ENCODE data around the gene KLF16. TPM values are rescaled to one million over a fixed set of nuclear protein-coding genes. Genes with fewer than 3 reads are reported as not detected.
A peak's percentile ranks its signal among the peaks of the same experiment; 100 is the strongest.

The KLF16 gene
- total RNA-seq, 1 experiment from 2014 or later = 64.0 TPM

- TF ChIP-seq ZNF281 (CRISPR knock-in tag; IDR thresholded peaks at IDR 0.05) = no peak
- TF ChIP-seq ZNF532 (CRISPR knock-in tag; IDR thresholded peaks at IDR 0.05; ENCODE audit: borderline replicate concordance) = 0 out of 2 replicates have a peak, but pooled peaks have one; percentile 52
- no peak for TF ChIP-seq ZNF138 (CRISPR knock-in tag; conservative IDR thresholded peaks at IDR 0.05)
- TF ChIP-seq ZNF396 (CRISPR knock-in tag; IDR thresholded peaks at IDR 0.05; ENCODE audit: borderline replicate concordance) = no peak
- no peak for TF ChIP-seq AFF4 (CRISPR knock-in tag; IDR thresholded peaks at IDR 0.05; ENCODE audit: borderline replicate concordance)
Measured at GRCh38 chr19:1848399-1849131, 14.8 kb downstream of the KLF16 start, which contains the start of gene REXO1 (continued).

- DNase-seq (ENCODE audit: low spot score) (no peak), ATAC-seq (peak; percentile 4; the same call in 1 of the 2 replicates)
- Mint-ChIP-seq H3K4me1 (peaks cover 19% of the 10 kb centered on the region), H3K4me3 (peak overlapping the region; percentile 93), H3K27ac (peak overlapping the region; percentile 97), H3K36me3 (no peaks in the 10 kb centered on the region), H3K27me3 (ENCODE audit: low read depth) (no peaks in the 10 kb centered on the region), H3K9me3 (no peaks in the 10 kb centered on the region)
- ChIA-PET CTCF (interaction anchor here (1.7 to 2.5 kb wide), 3 partner anchors 10 to 29 kb away, joined by 4 to 15 read pairs (median 7); no protein-coding TSS in a partner anchor), POLR2A (no interaction called here)
- TF ChIP-seq PRRX2 (CRISPR knock-in tag; IDR thresholded peaks at IDR 0.05) = no peak
- TF ChIP-seq HMGA2 (CRISPR knock-in tag; IDR thresholded peaks at IDR 0.05) = no peak
- no peak for TF ChIP-seq ZNF423 (CRISPR knock-in tag; IDR thresholded peaks at IDR 0.05)
- no peak for TF ChIP-seq ZSCAN18 (CRISPR knock-in tag; IDR thresholded peaks at IDR 0.05)
- TF ChIP-seq FOXK1 (CRISPR knock-in tag; IDR thresholded peaks at IDR 0.05) = peak; percentile 54
- 0 out of 2 replicates have a peak, but pooled peaks have one; percentile 44 for TF ChIP-seq ETV6 (CRISPR knock-in tag; IDR thresholded peaks at IDR 0.05)
- no peak for TF ChIP-seq E2F5 (CRISPR knock-in tag; IDR thresholded peaks at IDR 0.05)
- no peak for TF ChIP-seq E2F1 (CRISPR knock-in tag; IDR thresholded peaks at IDR 0.05)
Measured at GRCh38 chr19:1847684-1848398, 15.5 kb downstream of the KLF16 start.

All from WTC11 (cell line).